Measurements from ENCODE around the gene RGL1.
"Not testable (repeated sequence)": the region's sequence is repeated elsewhere in the genome, so short reads cannot be mapped to it uniquely, and the experiment has no call there.

RGL1 gene

DNA sequence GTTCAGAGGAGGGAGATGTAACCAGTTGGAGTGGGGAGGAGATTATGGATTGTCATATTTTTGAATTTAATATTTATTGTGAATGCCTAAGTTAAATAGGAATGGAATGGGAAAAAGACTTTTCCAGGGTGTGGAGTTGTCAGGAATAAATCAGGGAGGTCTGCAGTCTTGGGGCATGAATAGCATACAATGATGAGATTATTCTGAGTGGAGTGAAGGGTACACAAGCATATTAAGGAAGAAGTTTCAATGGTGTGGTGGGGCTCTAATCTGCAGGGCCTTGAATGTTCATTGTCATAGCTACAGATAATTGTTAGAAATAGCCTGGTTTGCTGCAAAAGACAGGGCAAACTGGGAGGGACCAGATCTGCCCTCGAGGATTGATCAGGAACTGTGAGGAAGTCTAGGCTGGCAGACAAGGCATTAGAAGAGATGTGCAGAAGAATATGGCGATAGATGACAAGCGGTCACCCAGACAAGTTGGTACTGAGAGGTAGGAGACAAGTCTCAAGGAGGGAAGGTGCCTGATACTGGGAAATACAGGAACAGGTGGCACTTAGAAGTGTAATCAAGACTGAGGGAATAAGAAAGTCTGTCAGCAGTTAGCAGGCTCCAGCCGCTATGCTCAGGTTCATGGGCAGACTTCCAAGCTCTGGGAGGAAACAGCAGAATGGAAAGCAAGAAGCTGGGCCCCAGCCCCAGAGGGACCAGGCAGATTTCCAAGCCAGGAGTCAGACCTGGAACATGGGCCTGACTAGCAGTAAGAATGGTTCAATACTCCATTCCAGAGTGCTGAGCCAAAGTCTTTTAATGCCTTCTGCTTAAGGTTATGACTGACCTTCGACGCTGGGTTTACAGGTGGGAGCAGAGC, 20.9 kb upstream of the RGL1 start:
- DNase-seq (ENCODE audit: low read depth in 2 of 2, low spot score in 1 of 2): no peak

DNA sequence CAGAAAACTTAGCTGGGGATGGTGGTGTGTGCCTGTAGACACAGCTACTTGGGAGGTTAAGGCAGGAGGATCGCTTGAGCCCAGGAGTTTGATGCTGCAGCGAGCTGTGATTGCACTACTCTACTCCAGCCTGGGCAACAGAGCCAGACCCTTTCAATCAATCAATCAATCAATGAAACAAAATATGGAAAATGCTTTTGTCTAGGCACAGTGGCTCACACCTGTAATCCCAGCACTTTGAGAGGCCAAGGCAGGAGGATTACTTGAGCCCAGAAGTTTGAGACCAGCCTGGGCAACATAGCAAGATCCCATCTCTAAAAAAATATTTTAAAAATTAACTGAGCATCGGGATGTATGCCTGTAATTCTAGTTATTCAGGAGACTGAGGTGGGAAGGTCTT, 19.0 kb upstream of the RGL1 start:
- not testable (repeated sequence) for DNase-seq (ENCODE audit: low read depth in 2 of 2, low spot score in 1 of 2)

DNA sequence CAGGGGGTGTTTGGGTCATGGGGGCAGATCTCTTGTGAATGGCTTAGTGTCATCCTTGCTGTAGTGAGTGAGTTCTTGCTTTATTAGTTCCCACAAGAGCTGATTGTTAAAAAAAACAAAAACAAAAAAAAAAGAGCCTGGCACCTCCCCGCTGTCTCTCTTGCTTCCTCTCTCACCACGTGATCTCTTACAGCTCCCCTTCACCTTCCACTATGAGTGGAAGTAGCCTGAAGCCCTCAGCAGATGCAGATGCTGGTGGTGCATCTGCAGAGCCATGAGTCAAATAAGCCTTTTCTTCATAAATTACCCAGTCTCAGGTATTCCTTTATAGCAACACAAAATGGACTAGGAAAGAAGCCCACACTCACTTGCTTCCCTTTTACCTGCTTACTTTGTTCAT, 17.2 kb upstream of the RGL1 start:
- no peak for DNase-seq (ENCODE audit: low read depth in 2 of 2, low spot score in 1 of 2)

DNA sequence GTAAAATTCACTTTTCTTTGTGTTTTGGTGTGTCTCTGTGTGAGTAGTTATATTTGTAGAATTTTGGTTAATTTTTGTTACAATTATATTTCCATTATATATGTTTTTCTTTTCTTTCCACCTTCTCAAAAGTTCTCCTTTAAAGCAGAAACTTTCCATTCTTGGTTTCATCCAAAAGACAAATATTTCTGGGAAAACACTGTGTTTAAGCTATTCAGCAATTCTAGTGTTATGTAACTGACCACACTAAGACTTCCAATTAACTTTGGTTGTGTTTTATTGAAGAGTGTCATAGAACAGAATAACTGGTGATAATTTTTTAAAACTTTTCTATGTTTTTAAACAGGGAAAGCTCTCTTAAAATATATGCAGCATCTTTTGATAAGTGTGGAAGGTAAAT, 13.6 kb upstream of the RGL1 start:
- no peak for DNase-seq (ENCODE audit: low read depth in 2 of 2, low spot score in 1 of 2)

DNA sequence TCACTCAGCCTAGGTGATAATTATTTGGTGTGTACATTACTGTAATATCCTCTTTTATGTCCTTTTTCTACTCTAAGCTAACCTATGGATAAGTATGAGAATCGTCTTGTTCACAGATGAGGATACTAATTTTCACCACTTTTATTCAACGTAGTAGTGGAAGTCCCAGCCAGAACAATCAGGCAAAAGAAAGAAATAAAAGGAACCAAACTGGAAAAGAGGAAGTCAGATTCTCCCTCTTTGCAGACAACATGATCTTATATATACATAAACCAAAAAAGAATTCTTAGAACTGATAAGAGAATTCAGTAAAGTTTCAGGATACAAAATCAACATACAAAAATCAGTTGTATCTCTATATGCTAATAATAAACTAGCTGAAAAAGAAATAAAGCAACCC, 12.6 kb upstream of the RGL1 start:
- no peak for DNase-seq (ENCODE audit: low read depth in 2 of 2, low spot score in 1 of 2)

DNA sequence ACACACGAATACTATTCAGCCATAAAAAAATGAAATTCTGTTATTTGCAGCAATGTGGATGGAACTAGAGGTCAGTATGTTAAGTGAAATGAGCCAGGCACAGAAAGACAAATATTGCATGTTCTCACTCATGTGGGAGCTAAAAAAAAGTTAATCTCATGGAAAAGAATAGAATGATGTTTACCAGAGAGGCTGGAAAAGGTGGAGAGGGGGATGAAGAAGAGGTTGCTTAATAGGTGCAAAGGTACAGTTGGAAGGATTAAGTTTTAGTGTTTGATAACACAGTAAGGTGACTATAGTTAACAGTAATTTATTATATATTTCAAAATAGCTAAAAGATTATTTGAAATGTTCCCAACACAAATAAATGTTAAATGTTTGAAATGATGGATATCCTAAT, 10.8 kb upstream of the RGL1 start:
- no peak for DNase-seq (ENCODE audit: low read depth in 2 of 2, low spot score in 1 of 2)

DNA sequence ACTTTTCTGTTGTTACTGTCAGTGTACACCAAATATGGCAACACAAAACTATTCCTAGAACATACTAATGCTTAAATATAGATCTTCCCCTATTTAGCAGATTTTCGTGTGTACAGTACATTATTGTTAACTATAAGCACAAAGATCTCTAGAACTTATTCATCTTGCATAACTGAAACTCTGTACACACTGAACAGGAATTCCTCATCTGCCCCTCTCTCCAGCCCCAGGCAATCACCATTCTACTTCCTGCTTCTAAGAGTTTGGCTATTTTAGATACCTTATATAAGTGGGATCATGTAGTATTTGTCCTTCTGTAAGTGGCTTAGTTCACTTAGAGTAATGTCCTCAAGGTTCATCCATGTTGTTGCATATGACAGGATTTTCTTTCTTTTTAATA, 4.5 kb upstream of the RGL1 start:
- no peak for DNase-seq (ENCODE audit: low read depth in 2 of 2, low spot score in 1 of 2)

DNA sequence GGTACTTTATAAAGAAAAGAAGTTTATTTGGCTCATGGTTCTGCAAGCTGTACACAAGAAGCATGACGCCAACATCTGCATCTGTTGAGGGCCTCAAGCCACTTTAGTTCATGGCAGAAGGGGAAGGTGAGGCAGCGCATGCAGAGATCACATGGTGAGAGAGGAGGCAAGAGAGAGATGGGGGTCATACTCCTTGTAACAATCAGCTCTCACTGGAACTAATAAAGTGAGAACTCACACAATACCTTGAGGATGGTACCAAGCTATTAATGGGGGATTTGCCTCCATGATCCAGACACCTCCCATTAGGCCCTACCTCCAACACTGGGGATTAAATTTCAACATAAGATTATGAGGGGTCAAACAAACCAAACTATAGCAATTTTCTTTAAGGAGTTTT, 3.3 kb upstream of the RGL1 start:
- no peak for DNase-seq (ENCODE audit: low read depth in 2 of 2, low spot score in 1 of 2)

DNA sequence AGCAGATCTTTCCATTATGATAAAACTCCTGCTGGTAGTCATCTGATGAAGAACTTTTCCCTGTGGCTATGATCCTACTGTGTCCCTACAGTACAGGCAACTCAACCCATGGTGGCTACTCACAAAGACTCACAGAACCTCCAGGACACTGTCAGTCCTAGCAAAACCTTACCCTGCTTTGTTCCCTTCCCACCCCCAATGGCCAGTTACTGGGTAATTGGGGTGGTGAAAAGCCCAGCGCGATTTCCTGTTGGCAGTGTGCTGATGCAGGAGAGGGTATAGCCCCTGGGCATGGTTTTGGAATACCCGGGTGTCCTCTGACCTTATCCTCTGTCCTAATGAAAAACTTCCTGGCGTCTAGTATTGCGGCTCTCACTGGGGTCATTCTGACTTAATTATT, 533 bp upstream of the RGL1 start:
- no peak for DNase-seq (ENCODE audit: low read depth in 2 of 2, low spot score in 1 of 2)

DNA sequence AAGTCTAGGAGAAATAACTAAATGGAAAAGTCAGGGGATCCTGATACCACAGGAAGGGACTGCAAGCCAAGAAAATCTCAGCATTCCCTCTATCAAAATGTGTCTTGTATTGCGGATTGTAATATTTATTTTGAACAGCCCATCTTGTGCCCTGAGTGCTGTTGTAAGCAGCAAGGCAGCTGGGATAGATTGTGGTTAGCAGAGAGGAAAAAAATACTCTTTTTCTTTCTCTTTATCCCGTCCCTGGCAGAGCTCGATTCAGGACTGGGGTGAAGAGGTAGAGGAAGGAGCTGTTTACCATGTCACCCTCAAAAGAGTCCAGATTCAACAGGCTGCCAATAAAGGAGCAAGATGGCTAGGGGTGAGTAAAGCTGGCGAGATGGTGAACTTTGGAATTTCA, 1.2 kb downstream of the RGL1 start:
- DNase-seq (ENCODE audit: low read depth in 2 of 2, low spot score in 1 of 2): no peak

DNA sequence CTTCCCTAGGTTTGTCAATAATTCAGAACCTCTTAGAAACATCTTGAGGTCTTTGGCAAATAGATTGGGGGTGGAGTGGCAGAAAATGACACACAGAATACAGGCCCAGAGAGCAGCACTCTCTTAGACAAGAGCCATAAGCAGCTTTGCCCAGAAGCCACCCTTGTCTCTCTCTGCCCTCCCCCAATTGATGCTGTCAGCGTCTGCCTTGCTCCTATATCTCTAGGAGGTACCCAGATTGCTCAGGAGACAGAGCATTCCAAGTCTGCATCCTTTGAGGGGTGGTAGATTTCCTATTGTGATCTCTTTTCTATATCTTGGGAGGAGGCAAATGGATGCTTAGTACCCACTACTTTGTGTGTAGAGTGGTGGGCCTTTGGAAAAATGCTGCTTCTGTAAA, 1.8 kb downstream of the RGL1 start:
- DNase-seq (ENCODE audit: low read depth in 2 of 2, low spot score in 1 of 2): no peak

DNA sequence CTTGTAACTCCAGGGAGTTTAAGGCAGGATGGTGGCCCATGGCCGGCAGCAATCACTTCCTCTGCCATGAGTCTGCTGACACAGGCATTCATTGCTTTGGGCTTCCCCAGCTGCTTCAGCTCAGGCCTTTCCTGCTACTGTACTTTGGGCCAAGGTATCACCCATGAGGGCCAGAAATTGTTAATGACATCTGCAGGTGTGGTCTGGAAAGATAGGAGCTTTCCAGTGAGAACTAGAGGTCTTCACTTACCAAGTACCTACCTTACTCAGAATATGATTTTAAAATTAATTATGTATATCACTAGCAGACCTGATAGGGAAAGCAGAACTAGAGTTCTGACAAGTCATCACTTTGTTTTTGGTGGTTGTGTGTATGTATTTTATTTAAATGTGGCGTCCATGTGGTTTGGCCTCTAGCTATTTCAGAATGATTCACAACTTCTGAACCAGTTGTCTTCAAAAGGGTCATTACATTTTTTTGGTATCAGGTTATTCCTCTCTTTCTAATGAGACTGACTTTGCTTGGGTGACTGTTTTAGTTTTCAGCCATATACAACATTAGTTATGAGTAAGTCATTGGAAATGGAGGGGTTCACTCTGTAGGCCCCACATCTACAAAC, 2.7 kb downstream of the RGL1 start:
- DNase-seq (ENCODE audit: low read depth in 2 of 2, low spot score in 1 of 2): no peak

DNA sequence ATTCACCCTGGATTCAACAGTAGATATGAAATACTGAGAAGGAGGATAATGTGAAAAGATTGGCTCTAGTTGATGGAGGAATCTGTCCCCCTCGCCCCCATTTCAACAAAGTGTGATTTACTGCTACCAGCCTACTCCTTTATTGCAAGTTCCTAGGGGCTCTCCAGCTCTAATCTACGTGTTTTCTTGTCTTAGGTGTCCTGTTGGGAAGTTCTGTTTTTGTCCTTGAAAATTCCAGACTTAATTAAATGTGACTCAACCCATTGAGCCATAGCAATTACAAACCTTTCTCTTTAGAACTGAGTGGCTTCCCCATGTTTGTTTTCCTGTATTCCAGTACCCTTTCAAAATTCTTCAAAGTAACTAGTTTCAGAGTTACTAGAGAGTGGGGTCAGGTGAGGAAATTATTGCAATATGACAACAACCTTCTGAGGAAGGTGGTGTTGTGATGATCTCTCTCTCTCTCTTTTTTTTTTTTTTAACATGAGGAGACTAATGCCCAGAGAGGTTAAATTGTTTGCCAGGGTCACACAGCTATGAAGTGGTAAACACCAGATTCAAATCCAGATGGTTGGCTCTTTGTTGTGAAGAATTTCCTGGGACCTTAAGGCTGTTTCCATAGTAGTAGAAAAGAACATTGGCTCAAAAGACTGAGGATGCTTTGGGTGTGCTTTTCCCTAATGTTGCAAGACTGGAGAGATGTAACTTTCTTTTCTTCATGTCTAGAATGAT, 3.5 kb downstream of the RGL1 start:
- DNase-seq (ENCODE audit: low read depth in 2 of 2, low spot score in 1 of 2): no peak

DNA sequence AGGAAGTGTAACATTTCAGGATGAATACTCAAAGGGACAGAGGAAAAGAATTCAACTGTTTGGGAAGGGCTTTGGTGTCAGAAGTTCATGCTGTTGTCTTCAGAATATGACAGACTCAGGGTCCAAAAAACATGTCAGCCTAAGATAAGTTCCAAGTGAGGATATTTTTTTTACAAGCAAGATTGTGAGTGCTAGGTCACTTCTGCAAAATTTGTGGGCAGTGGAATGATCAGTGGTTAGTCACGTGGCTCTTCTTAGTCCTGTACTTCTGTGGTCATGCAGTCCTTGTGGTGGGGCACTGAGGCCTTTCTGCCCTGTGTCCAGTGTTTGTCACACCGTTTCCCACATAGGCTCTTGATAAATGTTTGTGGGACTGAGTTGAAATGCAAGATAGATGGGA, 5.2 kb downstream of the RGL1 start:
- DNase-seq (ENCODE audit: low read depth in 2 of 2, low spot score in 1 of 2): no peak

DNA sequence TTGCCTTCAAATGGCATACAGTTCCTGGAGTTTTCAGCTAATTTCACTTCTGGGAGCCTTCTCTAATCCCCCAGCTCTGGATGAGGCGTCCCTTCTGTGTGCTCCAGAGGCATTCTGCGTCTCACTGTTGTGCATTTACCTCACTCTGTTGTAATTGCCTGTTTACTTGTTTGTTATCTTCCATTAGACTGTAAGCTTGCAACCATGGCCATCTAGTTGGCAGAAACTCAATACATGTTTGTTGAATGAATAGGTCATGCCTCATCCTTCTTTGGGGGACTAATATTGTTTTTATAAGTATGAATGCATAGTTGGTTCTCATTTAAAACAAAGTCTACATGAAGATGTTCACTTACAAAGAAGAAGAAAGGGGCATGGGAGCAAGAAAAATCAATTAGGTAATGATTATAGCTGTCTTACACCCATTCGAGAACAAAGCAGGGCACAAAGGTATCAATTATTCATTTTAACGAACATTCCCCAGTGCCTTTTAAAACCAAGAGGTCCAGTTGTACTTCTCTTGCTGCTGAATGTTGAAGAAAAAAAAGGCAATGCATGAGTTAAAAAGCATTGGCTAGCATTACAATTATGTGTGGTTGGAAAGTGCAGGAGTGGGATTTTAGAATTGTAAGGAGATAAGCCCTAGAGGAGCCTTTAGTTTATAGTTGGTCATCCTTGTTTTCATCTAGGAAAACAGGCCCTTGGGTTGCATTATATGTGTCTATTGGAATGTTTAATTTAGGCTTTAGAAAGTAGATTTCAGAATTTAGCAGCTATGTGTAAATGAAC, 6.0 kb downstream of the RGL1 start:
- DNase-seq (ENCODE audit: low read depth in 2 of 2, low spot score in 1 of 2): no peak

DNA sequence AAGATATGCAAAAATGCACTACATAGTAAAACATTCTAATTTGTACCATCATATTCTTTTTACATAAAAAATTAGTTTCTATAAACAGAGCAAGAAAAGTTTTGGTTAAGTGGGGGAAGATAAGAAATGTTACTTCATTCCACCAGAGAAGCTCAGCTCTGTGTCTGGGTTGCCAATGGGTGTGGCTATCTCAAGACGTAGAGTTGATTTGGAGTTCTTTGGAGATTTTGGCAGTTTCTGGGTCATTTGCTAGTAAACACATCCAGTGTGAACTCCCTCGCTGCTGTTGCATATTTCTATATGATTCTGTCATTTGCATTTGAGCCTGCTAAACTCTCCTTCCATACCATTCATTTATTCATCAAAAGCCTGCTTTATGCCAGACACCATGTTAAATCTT, 7.2 kb downstream of the RGL1 start:
- DNase-seq (ENCODE audit: low read depth in 2 of 2, low spot score in 1 of 2): no peak

DNA sequence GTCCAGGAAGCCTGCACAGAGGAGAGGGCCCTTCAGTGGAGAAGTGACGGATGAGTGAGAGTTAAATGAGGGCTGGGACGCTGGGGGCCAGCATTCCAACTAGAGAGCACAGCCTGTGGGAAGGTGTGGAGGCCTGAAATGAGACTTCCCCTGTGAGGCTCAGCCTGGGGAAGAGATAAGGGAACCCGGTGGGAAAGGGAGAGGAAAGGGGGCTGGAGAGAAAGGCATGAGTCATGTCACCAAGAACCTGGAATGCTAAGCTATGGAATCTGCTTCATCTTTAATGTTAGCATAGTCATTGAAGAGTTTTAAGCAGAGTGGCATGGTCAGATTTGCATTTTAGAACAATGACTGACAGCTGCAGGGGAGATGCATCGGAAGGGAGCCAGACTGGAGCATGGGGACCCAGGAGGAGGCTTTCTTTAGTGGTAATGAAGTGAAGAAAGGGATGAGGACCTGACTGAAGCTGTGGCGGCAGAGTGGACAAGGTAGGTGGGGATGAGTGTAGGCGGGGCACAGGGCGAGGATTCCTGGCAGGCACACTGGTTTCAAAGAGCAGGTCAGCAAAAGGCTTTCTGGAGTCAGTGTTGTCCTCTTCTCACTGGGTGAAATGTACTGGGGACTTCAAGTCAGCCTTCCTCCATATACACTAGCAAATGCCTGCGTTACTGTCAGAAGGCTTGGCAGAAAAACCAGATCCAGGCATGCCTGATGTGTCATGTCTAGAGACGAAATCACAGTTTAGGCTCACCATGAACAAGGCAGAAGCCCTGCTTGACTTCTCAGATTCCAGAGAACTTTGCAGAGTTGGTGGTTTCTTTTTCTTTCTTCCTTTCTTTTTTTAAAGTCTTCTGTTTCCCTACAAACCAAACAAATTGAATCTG, 8.0 kb downstream of the RGL1 start:
- no peak for DNase-seq (ENCODE audit: low read depth in 2 of 2, low spot score in 1 of 2)

DNA sequence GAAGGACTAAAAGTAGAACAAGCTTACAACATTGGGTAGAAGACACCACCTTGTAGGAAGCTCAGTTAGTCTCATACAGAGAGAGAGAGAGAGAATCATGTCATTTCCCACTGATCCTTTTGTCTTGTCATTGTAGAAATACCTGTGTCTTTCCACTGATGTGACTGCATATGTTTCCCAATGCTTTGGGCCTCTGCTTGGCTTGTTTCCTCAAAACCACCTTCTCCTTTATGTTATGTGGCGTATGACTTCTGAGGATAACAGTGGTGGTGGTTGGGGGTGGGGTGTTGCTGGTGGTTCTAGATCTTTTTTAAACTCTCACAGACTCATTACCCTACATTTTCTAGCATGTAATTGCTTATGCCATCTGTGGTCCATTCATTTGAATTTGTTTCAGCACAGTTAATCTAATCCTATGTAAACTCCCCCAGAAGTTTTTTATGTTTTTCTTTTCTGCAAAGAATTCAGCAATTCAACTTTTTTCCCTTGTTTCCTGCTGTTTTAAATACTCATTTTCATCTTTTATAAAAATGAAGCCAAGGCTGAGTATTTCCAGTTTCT, 9.3 kb downstream of the RGL1 start:
- DNase-seq (ENCODE audit: low read depth in 2 of 2, low spot score in 1 of 2): no peak

DNA sequence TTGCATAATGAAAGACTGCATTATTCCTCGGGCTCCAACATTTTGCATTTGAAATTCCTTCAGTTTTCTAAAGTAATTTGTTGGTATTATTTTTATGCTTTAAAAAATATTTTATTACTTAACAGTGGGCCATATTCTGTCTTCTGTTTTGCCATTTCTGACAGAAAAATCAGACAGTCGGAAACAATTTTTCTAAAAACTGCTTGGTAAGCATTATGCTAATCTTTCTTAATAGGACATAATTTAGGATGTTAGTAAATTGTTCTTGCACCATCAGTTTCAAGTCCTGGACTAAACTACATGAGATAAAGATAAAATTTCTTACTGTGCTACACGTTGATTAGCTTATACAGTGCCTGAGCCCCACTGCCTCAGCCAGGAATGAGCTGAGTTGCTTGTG, 11.2 kb downstream of the RGL1 start:
- DNase-seq (ENCODE audit: low read depth in 2 of 2, low spot score in 1 of 2): no peak

DNA sequence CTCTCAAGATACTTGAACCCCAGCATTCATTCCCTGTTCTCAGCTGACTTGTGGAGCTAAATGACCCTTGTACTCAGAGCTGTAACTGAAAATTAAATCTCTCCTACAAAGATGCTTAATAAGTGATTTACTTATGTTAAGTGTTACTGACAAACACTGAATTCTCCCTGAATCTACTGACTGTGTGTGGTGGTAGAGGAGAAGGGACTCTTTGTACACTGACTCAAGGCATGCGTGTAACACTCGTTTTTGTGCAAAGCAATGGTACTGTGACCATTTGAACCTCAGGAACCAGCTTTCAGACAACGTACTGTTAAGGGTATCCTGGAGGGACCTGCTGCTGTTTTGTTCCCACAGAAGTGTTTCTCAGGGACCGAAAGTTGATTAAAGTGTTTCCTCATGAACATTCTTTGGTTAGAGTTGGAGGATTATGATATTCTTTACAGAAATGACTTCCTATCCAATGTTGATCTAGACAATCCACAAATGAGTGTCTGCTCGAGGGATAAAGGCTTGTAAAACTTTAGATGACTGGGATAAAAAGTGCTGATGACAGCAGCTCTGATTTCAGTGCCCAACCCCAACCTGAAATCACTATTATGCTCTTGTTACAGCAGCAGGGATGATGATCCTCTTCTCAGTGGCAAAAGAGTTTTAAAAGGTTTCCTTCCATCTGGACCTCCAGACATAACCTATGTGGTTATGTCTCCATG, 12.8 kb downstream of the RGL1 start:
- no peak for DNase-seq (ENCODE audit: low read depth in 2 of 2, low spot score in 1 of 2)
